Adrenal gland (tissue), 12 donors: ENCODE measurements around the gene NAT14. TPM values are rescaled to one million over a fixed set of nuclear protein-coding genes. Genes with fewer than 3 reads are reported as not detected.
"Not testable (repeated sequence)": the region's sequence is repeated elsewhere in the genome, so short reads cannot be mapped to it uniquely, and the experiment has no call there.

Source experiments
- DNase-seq, 7 donors: peaks; one replicate each; pipeline ENCODE4 v3.0.0-alpha.2; 2019 to 2020
- H3K27ac ChIP-seq, 5 donors: fragments of 200-600 bp; sonication (generic) in 4 of 5; 1 replicate in 3 of 5; 2 replicates in 2 of 5; pipeline versions ENCODE4 v1.5.1 to v1.8.0; 2016 to 2020; ENCODE audit warnings: mild to moderate bottlenecking in 1 of 5
- H3K27me3 ChIP-seq: fragments of 200-600 bp; 2 replicates; pipeline ENCODE4 v1.8.0; 2021
- H3K36me3 ChIP-seq, 2 donors: fragments of 200-600 bp; replicated peaks in 1 of 2; 1 replicate in 1 of 2; 2 replicates in 1 of 2; pipeline versions ENCODE4 v1.5.1 to v1.8.0; 2018 to 2022
- H3K4me1 ChIP-seq, 2 donors: fragments of 200-600 bp; replicated peaks in 1 of 2; 1 replicate in 1 of 2; 2 replicates in 1 of 2; pipeline versions ENCODE4 v1.5.1 to v1.8.0; 2018 to 2021
- H3K4me3 ChIP-seq, 4 donors: fragments of 200-600 bp; sonication (generic) in 3 of 4; one replicate each; pipeline ENCODE4 v1.5.1; 2016 to 2018
- H3K9me3 ChIP-seq, 3 donors: fragments of 200-600 bp; sonication (generic) in 1 of 3; replicated peaks in 1 of 3; 1 replicate in 2 of 3; 2 replicates in 1 of 3; pipeline versions ENCODE4 v1.5.1 to v1.8.0; 2016 to 2021
- POLR2A ChIP-seq, 2 donors: fragments of 450-650 bp; IDR thresholded peaks; one replicate each; pipeline ENCODE4 v1.6.1; 2017; ENCODE audit warnings: antibody characterized with exemption in 2 of 2, mild to moderate bottlenecking in 2 of 2, moderate library complexity in 1 of 2
- WGBS, 4 donors: extraction: QIAGEN DNeasy Blood & Tissue Kit in 2 of 4; methylation state at CpG; one replicate each; pipeline versions ENCODE4 v1.1.5 to v1.1.7; 2013 to 2017; 5-methylcytosine and 5-hydroxymethylcytosine counted together
- intact Hi-C, 2 donors: fragments of 100-400 bp; cut with DNase I; formaldehyde crosslinking; loops; one replicate each; pipeline versions ENCODE4 v1.14.1 to v1.15.0; 2022 to 2023
- polyA plus RNA-seq, 3 donors: library from polyadenylated mRNA; stranded (reverse); fragments of 200-250 nt in 2 of 3; fragments of 350-450 nt in 1 of 3; fragmentation: Illumina TruSeq in 1 of 3; extraction: RNeasy Lipid Tissue Mini Kit (QIAGEN cat#74804) in 1 of 3; gene quantifications; one replicate each; pipeline ENCODE4 v1.2.3, GENCODE V29; 2013 to 2014
- total RNA-seq, 9 donors: library from RNA; depleted of rRNA in 4 of 9; stranded (reverse); fragments of >200 nt in 4 of 9; fragments of 120-200 nt in 1 of 9; fragmentation: NEBNext Ultra II Directional in 1 of 9; extraction: Animal tissue kit (Norgen Biotek cat#: 25700) in 1 of 9; gene quantifications; one replicate each; pipeline versions ENCODE4 v1.1.0 to v1.2.4, GENCODE V29; 2013 to 2023
- TF ChIP-seq, protein P1 (sequence below), 6 experiments: fragments of 450-650 bp in 4 of 6; fragments of 200-600 bp in 2 of 6; sonication (generic) in 1 of 6; IDR thresholded peaks; 1 replicate in 5 of 6; 2 replicates in 1 of 6; pipeline versions ENCODE4 v1.5.1 to v1.8.0; 2016 to 2021; ENCODE audit warnings: antibody characterized with exemption in 6 of 6, mild to moderate bottlenecking in 2 of 6, moderate library complexity in 1 of 6
- donor health status: healthy with polysubstance abuse.
- donor health status: Bipolar disorder and iron deficiency.
- donor health status: DM: yes; HTN: yes; CAD: no.
- donor health status: DM: no; HTN: no; CAD: no.
- donor health status: DM: no; HTN: no; CAD: no.
- donor health status: DM: yes; HTN: yes; CAD: no.

The NAT14 gene
- total and polyA plus RNA-seq, 12 donors: 4.9 to 108 (median 18.7) TPM

- Histone ChIP-seq H3K36me3 (no peaks in the 10 kb centered on the region), H3K9me3 (no peaks in the 10 kb centered on the region), H3K4me3 (no peak overlapping the region), H3K27ac (no peak overlapping the region), H3K27me3 (peaks cover 6% of the 10 kb centered on the region), H3K4me1 (no peaks in the 10 kb centered on the region)
- intact Hi-C loops: no loop called here
- 80 to 90% (median 89%) methylated on average over 15 to 26 of the region's 26 CpGs for WGBS, 4 donors
- no peak for DNase-seq
- TF ChIP-seq, protein P1, sequence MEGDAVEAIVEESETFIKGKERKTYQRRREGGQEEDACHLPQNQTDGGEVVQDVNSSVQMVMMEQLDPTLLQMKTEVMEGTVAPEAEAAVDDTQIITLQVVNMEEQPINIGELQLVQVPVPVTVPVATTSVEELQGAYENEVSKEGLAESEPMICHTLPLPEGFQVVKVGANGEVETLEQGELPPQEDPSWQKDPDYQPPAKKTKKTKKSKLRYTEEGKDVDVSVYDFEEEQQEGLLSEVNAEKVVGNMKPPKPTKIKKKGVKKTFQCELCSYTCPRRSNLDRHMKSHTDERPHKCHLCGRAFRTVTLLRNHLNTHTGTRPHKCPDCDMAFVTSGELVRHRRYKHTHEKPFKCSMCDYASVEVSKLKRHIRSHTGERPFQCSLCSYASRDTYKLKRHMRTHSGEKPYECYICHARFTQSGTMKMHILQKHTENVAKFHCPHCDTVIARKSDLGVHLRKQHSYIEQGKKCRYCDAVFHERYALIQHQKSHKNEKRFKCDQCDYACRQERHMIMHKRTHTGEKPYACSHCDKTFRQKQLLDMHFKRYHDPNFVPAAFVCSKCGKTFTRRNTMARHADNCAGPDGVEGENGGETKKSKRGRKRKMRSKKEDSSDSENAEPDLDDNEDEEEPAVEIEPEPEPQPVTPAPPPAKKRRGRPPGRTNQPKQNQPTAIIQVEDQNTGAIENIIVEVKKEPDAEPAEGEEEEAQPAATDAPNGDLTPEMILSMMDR (IDR thresholded peaks at IDR 0.05): no peak
- no peak for TF ChIP-seq POLR2A (IDR thresholded peaks at IDR 0.05)
Measured at GRCh38 chr19:55530996-55531395, 46.0 kb downstream of the NAT14 start.

GRCh38 chr19:55534280-55534679 lies 49.3 kb downstream of the NAT14 start:
- H3K36me3 ChIP-seq, DNase-seq, intact Hi-C loops, H3K4me1 ChIP-seq, H3K27ac ChIP-seq, H3K9me3 ChIP-seq, H3K4me3 ChIP-seq: not testable (repeated sequence)
- peaks cover 11% of the 10 kb centered on the region for H3K27me3 ChIP-seq
- WGBS, 4 donors: 83 to 92% (median 86%) methylated on average over 7 of the region's 7 CpGs

GRCh38 chr19:55535173-55535964 lies 50.4 kb downstream of the NAT14 start:
- DNase-seq: no peak
- Histone ChIP-seq H3K27ac (no peak overlapping the region), H3K9me3 (no peaks in the 10 kb centered on the region), H3K4me1 (no peaks in the 10 kb centered on the region), H3K36me3 (no peaks in the 10 kb centered on the region), H3K4me3 (no peak overlapping the region), H3K27me3 (peaks cover 7% of the 10 kb centered on the region)
- intact Hi-C loops: loop anchor here in 1 of 2 donors (5.0 kb wide), 1 partner anchor 37 kb away; no protein-coding TSS in a partner anchor
- TF ChIP-seq, protein P1 (IDR thresholded peaks at IDR 0.05): no peak
- TF ChIP-seq POLR2A (IDR thresholded peaks at IDR 0.05): no peak
- 75 to 81% (median 78%) methylated on average over 8 to 12 of the region's 12 CpGs for WGBS, 4 donors

DNA sequence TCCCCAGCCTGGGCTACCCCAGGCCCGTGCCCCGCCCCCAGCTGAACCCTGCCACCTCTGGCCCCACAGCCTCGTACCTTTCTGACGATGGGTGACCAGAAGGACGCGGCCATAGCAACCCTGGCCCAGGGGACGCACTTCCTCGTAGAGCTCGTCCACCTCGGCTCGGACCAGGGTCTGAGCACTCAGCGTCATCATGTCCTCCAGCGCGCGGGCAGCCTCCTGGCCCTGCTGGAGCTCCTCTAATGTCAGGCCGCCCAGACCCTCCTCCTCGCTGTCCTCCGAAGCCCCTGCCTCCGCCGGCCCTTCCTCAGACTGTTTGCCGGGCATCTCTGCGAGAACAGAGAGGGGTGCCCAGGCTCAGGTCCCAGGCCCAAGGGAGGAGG lies 51.0 kb downstream of the NAT14 start:
- Histone ChIP-seq H3K36me3 (no peaks in the 10 kb centered on the region), H3K4me3 (no peak overlapping the region), H3K9me3 (no peaks in the 10 kb centered on the region), H3K27me3 (peaks cover 7% of the 10 kb centered on the region), H3K27ac (no peak overlapping the region), H3K4me1 (no peaks in the 10 kb centered on the region)
- 87 to 94% (median 90%) methylated on average over 3 to 22 of the region's 22 CpGs for WGBS, 4 donors
- TF ChIP-seq, protein P1 (IDR thresholded peaks at IDR 0.05): no peak
- no peak for TF ChIP-seq POLR2A (IDR thresholded peaks at IDR 0.05)
- DNase-seq: no peak
- intact Hi-C loops: loop anchor here in 1 of 2 donors (5.0 kb wide), 1 partner anchor 36 kb away; no protein-coding TSS in a partner anchor
